ENCODE data around the gene AP2B1.

AP2B1 gene

GRCh38 chr17:35705705-35706104 is 118.6 kb downstream of the AP2B1 start:
- no peak overlapping the region for H3K9ac ChIP-seq
- peaks cover 0 to 52% (median 9%) of the 10 kb centered on the region in 11 experiments; a peak in 11 of 22 replicates for H4K20me1 ChIP-seq
- no peaks in the 10 kb centered on the region for H3K27me3 ChIP-seq
- no peak for TF ChIP-seq Cebpa-rat (IDR thresholded peaks at IDR 0.05)
- no peak overlapping the region for H3K4me2 ChIP-seq
- no peak overlapping the region for H3K27ac ChIP-seq
- H3K4me1 ChIP-seq = peaks cover 5 to 20% (median 12%) of the 10 kb centered on the region in 10 experiments; a peak in 16 of 20 replicates
- H3K4me3 ChIP-seq = no peak overlapping the region
- H3K36me3 ChIP-seq = peaks cover 44 to 97% (median 67%) of the 10 kb centered on the region in 11 experiments
- peaks cover 0 to 9% (median 0%) of the 10 kb centered on the region in 11 experiments; a peak in 3 of 22 replicates for H3K9me3 ChIP-seq (replicated peaks in 1 of 11)

GRCh38 chr17:35708149-35708548 is 121.0 kb downstream of the AP2B1 start:
- no peak overlapping the region for H3K9ac ChIP-seq
- H3K4me2 ChIP-seq = no peak overlapping the region
- H4K20me1 ChIP-seq = peaks cover 0 to 52% (median 9%) of the 10 kb centered on the region in 11 experiments; a peak in 11 of 22 replicates
- no peak overlapping the region for H3K27ac ChIP-seq
- no peaks in the 10 kb centered on the region for H3K9me3 ChIP-seq (replicated peaks in 1 of 11)
- H3K4me1 ChIP-seq = peaks cover 5 to 22% (median 13%) of the 10 kb centered on the region in 10 experiments; a peak in 16 of 20 replicates
- no peaks in the 10 kb centered on the region for H3K27me3 ChIP-seq
- H3K36me3 ChIP-seq = peaks cover 48 to 97% (median 68%) of the 10 kb centered on the region in 11 experiments
- TF ChIP-seq Cebpa-rat (IDR thresholded peaks at IDR 0.05) = no peak
- H3K4me3 ChIP-seq = no peak overlapping the region

GRCh38 chr17:35708951-35709350 is 121.8 kb downstream of the AP2B1 start:
- no peak overlapping the region for H3K27ac ChIP-seq
- H3K27me3 ChIP-seq = no peaks in the 10 kb centered on the region
- H3K4me1 ChIP-seq = peaks cover 5 to 25% (median 14%) of the 10 kb centered on the region in 10 experiments; a peak in 16 of 20 replicates
- H3K9ac ChIP-seq = no peak overlapping the region
- no peak for TF ChIP-seq Cebpa-rat (IDR thresholded peaks at IDR 0.05)
- H3K4me3 ChIP-seq = no peak overlapping the region
- peaks cover 56 to 97% (median 71%) of the 10 kb centered on the region in 11 experiments for H3K36me3 ChIP-seq
- no peaks in the 10 kb centered on the region for H3K9me3 ChIP-seq (replicated peaks in 1 of 11)
- H4K20me1 ChIP-seq = peaks cover 0 to 47% (median 7%) of the 10 kb centered on the region in 11 experiments; a peak in 11 of 22 replicates
- H3K4me2 ChIP-seq = peak overlapping the region in 3 of 11 experiments; percentile 15 to 36 (median 22); a peak in 5 of 22 replicates

GRCh38 chr17:35709874-35710273 is 122.8 kb downstream of the AP2B1 start:
- H3K36me3 ChIP-seq = peaks cover 60 to 97% (median 74%) of the 10 kb centered on the region in 11 experiments
- peaks cover 0 to 44% (median 4%) of the 10 kb centered on the region in 11 experiments; a peak in 9 of 22 replicates for H4K20me1 ChIP-seq
- H3K4me3 ChIP-seq = no peak overlapping the region
- peaks cover 5 to 25% (median 14%) of the 10 kb centered on the region in 10 experiments; a peak in 16 of 20 replicates for H3K4me1 ChIP-seq
- H3K9ac ChIP-seq = no peak overlapping the region
- no peaks in the 10 kb centered on the region for H3K27me3 ChIP-seq
- no peak for TF ChIP-seq Cebpa-rat (IDR thresholded peaks at IDR 0.05)
- H3K9me3 ChIP-seq (replicated peaks in 1 of 11) = no peaks in the 10 kb centered on the region
- H3K4me2 ChIP-seq = no peak overlapping the region
- H3K27ac ChIP-seq = no peak overlapping the region

GRCh38 chr17:35710950-35711349 is 123.8 kb downstream of the AP2B1 start:
- Histone ChIP-seq H3K4me3 (no peak overlapping the region), H3K27me3 (no peaks in the 10 kb centered on the region), H3K27ac (no peak overlapping the region), H3K4me2 (no peak overlapping the region), H4K20me1 (peaks cover 0 to 40% (median 4%) of the 10 kb centered on the region in 11 experiments; a peak in 8 of 22 replicates), H3K4me1 (peaks cover 5 to 25% (median 14%) of the 10 kb centered on the region in 10 experiments; a peak in 16 of 20 replicates), H3K9me3 (replicated peaks in 1 of 11) (no peaks in the 10 kb centered on the region), H3K9ac (no peak overlapping the region), H3K36me3 (peaks cover 71 to 97% (median 82%) of the 10 kb centered on the region in 11 experiments)
- no peak for TF ChIP-seq Cebpa-rat (IDR thresholded peaks at IDR 0.05)

- H3K36me3 ChIP-seq = peaks cover 92 to 100% (median 95%) of the 10 kb centered on the region in 11 experiments
- H3K9ac ChIP-seq = no peak overlapping the region
- H3K9me3 ChIP-seq (replicated peaks in 1 of 11) = no peaks in the 10 kb centered on the region
- H3K4me3 ChIP-seq = no peak overlapping the region
- TF ChIP-seq Cebpa-rat (IDR thresholded peaks at IDR 0.05) = no peak
- no peak overlapping the region for H3K27ac ChIP-seq
- H3K4me1 ChIP-seq = peaks cover 1 to 22% (median 8%) of the 10 kb centered on the region in 10 experiments; a peak in 15 of 20 replicates
- peaks cover 0 to 44% (median 0%) of the 10 kb centered on the region in 11 experiments; a peak in 4 of 22 replicates for H4K20me1 ChIP-seq
- no peak overlapping the region; a peak in 1 of 22 replicates for H3K4me2 ChIP-seq
- H3K27me3 ChIP-seq = no peaks in the 10 kb centered on the region
Observed at GRCh38 chr17:35713069-35713728, 126.1 kb downstream of the AP2B1 start.

GRCh38 chr17:35714988-35715387 is 127.9 kb downstream of the AP2B1 start:
- H3K9me3 ChIP-seq (replicated peaks in 1 of 11) = no peaks in the 10 kb centered on the region
- no peak for TF ChIP-seq Cebpa-rat (IDR thresholded peaks at IDR 0.05)
- H3K9ac ChIP-seq = no peak overlapping the region
- H3K27me3 ChIP-seq = no peaks in the 10 kb centered on the region
- H3K27ac ChIP-seq = no peak overlapping the region
- H3K4me1 ChIP-seq = peaks cover 0 to 14% (median 0%) of the 10 kb centered on the region in 10 experiments; a peak in 5 of 20 replicates
- H3K4me2 ChIP-seq = no peak overlapping the region
- H3K4me3 ChIP-seq = no peak overlapping the region
- peaks cover 94 to 100% (median 99%) of the 10 kb centered on the region in 11 experiments for H3K36me3 ChIP-seq
- peaks cover 0 to 36% (median 0%) of the 10 kb centered on the region in 11 experiments; a peak in 3 of 22 replicates for H4K20me1 ChIP-seq

- H4K20me1 ChIP-seq = peaks cover 0 to 36% (median 0%) of the 10 kb centered on the region in 11 experiments; a peak in 3 of 22 replicates
- H3K4me1 ChIP-seq = peaks cover 0 to 14% (median 0%) of the 10 kb centered on the region in 10 experiments; a peak in 5 of 20 replicates
- no peak overlapping the region for H3K4me2 ChIP-seq
- no peak overlapping the region for H3K27ac ChIP-seq
- H3K4me3 ChIP-seq = no peak overlapping the region
- H3K27me3 ChIP-seq = no peaks in the 10 kb centered on the region
- TF ChIP-seq Cebpa-rat (IDR thresholded peaks at IDR 0.05) = no peak
- H3K9me3 ChIP-seq (replicated peaks in 1 of 11) = no peaks in the 10 kb centered on the region
- peaks cover 92 to 99% (median 97%) of the 10 kb centered on the region in 11 experiments for H3K36me3 ChIP-seq
- H3K9ac ChIP-seq = no peak overlapping the region
Observed at GRCh38 chr17:35715416-35715815, 128.3 kb downstream of the AP2B1 start.

- peaks cover 0 to 39% (median 0%) of the 10 kb centered on the region in 11 experiments; a peak in 3 of 22 replicates for H4K20me1 ChIP-seq
- no peaks in the 10 kb centered on the region for H3K27me3 ChIP-seq
- H3K4me1 ChIP-seq = peaks cover 0 to 14% (median 0%) of the 10 kb centered on the region in 10 experiments; a peak in 5 of 20 replicates
- no peak overlapping the region for H3K4me3 ChIP-seq
- H3K4me2 ChIP-seq = no peak overlapping the region
- peaks cover 90 to 97% (median 94%) of the 10 kb centered on the region in 11 experiments for H3K36me3 ChIP-seq
- no peak overlapping the region for H3K9ac ChIP-seq
- no peaks in the 10 kb centered on the region for H3K9me3 ChIP-seq (replicated peaks in 1 of 11)
- no peak overlapping the region for H3K27ac ChIP-seq
- TF ChIP-seq Cebpa-rat (IDR thresholded peaks at IDR 0.05) = no peak
Observed at GRCh38 chr17:35716173-35716572, 129.1 kb downstream of the AP2B1 start.
